Measurements from ENCODE around the gene RNF112. TPM values are rescaled to one million over a fixed set of nuclear protein-coding genes. Genes with fewer than 3 reads are reported as not detected.

RNF112 gene
- total RNA-seq, 1 donor from 2014 or later: 0.67 TPM

DNA sequence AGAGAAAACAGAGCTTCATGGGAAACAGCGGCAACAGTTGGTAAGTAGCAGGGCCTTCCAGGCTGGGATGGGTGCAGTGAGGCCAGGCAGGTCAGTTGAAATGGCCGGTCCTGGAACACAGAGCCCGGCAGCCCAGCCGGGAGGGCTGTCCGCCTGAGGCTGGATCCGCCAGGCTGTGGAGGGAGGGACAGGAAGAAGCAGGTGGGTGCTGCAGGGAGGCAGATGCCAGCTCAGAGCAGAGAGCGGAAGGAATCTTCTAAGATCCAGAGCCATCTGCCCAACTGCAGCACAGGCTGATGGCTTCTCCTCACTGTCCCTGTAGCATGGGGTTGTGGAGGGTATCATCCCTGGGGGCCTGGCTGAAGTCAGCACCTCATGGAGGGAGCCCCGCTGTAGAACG lies 599 bp downstream of the RNF112 start:
- Mint-ChIP-seq H3K27ac (ENCODE audit: unreplicated experiment) (no peak overlapping the region), H3K36me3 (ENCODE audit: low read depth) (no peaks in the 10 kb centered on the region), H3K4me1 (ENCODE audit: low read depth) (peaks cover 17% of the 10 kb centered on the region), H3K27me3 (ENCODE audit: low read depth) (no peaks in the 10 kb centered on the region), H3K9me3 (ENCODE audit: low read depth) (no peaks in the 10 kb centered on the region), H3K4me3 (ENCODE audit: unreplicated experiment) (no peak overlapping the region)
- TF ChIP-seq, protein P1, sequence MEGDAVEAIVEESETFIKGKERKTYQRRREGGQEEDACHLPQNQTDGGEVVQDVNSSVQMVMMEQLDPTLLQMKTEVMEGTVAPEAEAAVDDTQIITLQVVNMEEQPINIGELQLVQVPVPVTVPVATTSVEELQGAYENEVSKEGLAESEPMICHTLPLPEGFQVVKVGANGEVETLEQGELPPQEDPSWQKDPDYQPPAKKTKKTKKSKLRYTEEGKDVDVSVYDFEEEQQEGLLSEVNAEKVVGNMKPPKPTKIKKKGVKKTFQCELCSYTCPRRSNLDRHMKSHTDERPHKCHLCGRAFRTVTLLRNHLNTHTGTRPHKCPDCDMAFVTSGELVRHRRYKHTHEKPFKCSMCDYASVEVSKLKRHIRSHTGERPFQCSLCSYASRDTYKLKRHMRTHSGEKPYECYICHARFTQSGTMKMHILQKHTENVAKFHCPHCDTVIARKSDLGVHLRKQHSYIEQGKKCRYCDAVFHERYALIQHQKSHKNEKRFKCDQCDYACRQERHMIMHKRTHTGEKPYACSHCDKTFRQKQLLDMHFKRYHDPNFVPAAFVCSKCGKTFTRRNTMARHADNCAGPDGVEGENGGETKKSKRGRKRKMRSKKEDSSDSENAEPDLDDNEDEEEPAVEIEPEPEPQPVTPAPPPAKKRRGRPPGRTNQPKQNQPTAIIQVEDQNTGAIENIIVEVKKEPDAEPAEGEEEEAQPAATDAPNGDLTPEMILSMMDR (IDR thresholded peaks at IDR 0.05): no peak
- no peak for DNase-seq (ENCODE audit: low spot score)

DNA sequence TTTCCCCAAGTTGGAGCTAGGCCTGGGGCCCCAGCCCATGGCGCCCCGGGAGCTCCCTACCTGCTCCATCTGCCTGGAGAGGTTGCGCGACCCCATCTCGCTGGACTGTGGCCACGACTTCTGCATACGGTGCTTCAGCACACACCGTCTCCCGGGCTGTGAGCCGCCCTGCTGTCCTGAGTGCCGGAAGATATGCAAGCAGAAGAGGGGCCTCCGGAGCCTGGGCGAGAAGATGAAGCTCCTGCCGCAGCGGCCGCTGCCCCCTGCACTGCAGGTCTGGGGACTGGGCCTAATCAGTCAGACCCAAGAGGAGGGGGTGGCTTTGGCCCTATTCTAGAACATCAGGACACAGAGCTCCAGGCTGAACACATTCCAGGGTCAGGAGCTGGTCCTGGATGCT lies 1.5 kb downstream of the RNF112 start:
- no peaks in the 10 kb centered on the region for H3K36me3 Mint-ChIP-seq (ENCODE audit: low read depth)
- H3K27me3 Mint-ChIP-seq (ENCODE audit: low read depth): no peaks in the 10 kb centered on the region
- H3K4me3 Mint-ChIP-seq (ENCODE audit: unreplicated experiment): no peak overlapping the region
- H3K9me3 Mint-ChIP-seq (ENCODE audit: low read depth): no peaks in the 10 kb centered on the region
- H3K27ac Mint-ChIP-seq (ENCODE audit: unreplicated experiment): no peak overlapping the region
- TF ChIP-seq, protein P1 (IDR thresholded peaks at IDR 0.05): no peak
- no peak for DNase-seq (ENCODE audit: low spot score)
- H3K4me1 Mint-ChIP-seq (ENCODE audit: low read depth): peaks cover 17% of the 10 kb centered on the region

DNA sequence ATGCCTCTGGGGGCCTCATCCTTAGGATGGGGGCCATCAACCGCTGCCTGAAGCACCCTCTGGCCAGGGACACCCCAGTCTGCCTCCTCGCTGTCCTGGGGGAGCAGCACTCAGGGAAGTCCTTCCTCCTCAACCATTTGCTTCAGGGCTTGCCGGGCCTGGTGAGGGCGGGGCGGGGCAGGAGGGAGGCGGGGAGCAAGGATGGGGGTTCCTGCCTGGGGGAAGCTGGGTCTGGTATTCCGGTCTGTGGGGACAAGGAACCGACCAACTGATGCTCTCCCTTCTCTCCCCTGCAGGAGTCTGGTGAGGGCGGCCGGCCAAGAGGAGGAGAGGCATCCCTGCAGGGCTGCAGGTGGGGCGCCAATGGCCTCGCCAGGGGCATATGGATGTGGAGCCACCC lies 2.0 kb downstream of the RNF112 start:
- no peak overlapping the region for H3K4me3 Mint-ChIP-seq (ENCODE audit: unreplicated experiment)
- DNase-seq (ENCODE audit: low spot score): no peak
- TF ChIP-seq, protein P1 (IDR thresholded peaks at IDR 0.05): no peak

DNA sequence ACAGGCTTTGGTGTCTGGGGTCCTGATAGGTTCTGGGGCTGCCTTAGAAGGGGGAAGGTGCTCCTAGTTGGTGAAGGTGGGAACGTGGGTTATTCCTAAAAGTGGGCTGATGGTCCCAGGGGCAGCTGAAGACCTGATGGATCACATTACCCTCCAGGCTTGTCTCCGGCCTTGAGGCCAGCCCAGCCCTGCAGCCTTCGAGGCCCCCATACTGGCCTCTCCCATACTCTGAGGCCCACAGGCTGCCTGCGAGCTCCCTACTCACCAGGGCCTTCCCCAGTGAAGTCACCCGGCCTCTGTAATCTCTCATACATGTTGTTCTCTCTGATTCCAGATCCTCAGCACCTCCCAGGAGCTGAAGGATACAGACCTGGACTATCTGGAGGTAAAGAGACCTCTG lies 2.7 kb downstream of the RNF112 start:
- TF ChIP-seq, protein P1 (IDR thresholded peaks at IDR 0.05): no peak

More for the DNA sequence above, 2.0 kb downstream of the RNF112 start:
- no peaks in the 10 kb centered on the region for H3K36me3 Mint-ChIP-seq (ENCODE audit: low read depth)
- H3K9me3 Mint-ChIP-seq (ENCODE audit: low read depth): no peaks in the 10 kb centered on the region
- no peak overlapping the region for H3K27ac Mint-ChIP-seq (ENCODE audit: unreplicated experiment)
- H3K4me1 Mint-ChIP-seq (ENCODE audit: low read depth): peaks cover 17% of the 10 kb centered on the region
- no peaks in the 10 kb centered on the region for H3K27me3 Mint-ChIP-seq (ENCODE audit: low read depth)

DNA sequence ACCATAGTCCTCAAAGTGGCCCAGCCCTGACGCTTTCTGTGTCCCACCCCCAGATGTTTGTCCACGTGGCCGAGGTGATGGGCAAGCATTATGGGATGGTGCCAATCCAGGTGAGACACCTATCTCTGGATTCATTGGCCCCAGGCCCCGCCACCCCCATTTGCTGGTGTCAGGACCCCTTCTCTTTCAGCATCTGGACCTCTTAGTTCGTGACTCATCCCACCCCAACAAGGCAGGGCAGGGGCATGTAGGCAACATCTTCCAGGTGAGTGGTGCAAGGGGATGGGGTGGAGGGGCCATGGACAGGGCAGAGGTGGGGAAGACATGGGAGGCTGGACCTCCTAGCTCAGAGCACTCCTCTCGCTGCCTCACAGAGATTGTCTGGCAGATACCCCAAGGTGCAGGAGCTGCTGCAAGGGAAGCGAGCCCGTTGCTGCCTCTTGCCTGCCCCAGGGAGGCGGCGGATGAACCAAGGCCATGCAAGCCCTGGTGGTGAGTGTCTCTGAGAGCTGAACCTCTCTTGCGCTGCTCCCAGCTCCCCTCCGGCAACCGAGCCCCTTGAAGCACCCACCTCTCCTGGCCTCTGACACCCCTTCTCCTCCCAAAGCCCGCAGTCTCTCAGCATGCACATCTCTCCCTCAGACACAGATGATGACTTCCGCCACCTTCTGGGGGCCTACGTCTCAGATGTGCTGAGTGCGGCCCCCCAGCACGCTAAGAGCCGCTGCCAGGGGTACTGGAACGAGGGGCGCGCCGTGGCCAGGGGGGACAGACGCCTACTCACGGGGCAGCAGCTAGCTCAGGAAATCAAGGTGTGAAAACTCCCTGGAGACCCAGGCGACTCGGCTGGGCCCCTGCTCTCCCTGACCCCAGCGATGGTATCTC lies 3.6 kb downstream of the RNF112 start:
- Mint-ChIP-seq H3K9me3 (ENCODE audit: low read depth) (no peaks in the 10 kb centered on the region), H3K27me3 (ENCODE audit: low read depth) (no peaks in the 10 kb centered on the region), H3K4me1 (ENCODE audit: low read depth) (peaks cover 12% of the 10 kb centered on the region), H3K36me3 (ENCODE audit: low read depth) (no peaks in the 10 kb centered on the region), H3K4me3 (ENCODE audit: unreplicated experiment) (no peak overlapping the region), H3K27ac (ENCODE audit: unreplicated experiment) (no peak overlapping the region)
- TF ChIP-seq, protein P1 (IDR thresholded peaks at IDR 0.05): no peak
- no peak for DNase-seq (ENCODE audit: low spot score)

More for the DNA sequence above, 2.7 kb downstream of the RNF112 start:
- Mint-ChIP-seq H3K27me3 (ENCODE audit: low read depth) (no peaks in the 10 kb centered on the region), H3K4me1 (ENCODE audit: low read depth) (peaks cover 17% of the 10 kb centered on the region), H3K36me3 (ENCODE audit: low read depth) (no peaks in the 10 kb centered on the region), H3K4me3 (ENCODE audit: unreplicated experiment) (no peak overlapping the region), H3K27ac (ENCODE audit: unreplicated experiment) (no peak overlapping the region), H3K9me3 (ENCODE audit: low read depth) (no peaks in the 10 kb centered on the region)
- no peak for DNase-seq (ENCODE audit: low spot score)
